Measurements from ENCODE around the gene SLC35E1. TPM values are rescaled to one million over a fixed set of nuclear protein-coding genes. Genes with fewer than 3 reads are reported as not detected.
A peak's percentile ranks its signal among the peaks of the same experiment; 100 is the strongest.

Gene SLC35E1
- total RNA-seq, 1 donor from 2014 or later, result 39.7 TPM

DNA sequence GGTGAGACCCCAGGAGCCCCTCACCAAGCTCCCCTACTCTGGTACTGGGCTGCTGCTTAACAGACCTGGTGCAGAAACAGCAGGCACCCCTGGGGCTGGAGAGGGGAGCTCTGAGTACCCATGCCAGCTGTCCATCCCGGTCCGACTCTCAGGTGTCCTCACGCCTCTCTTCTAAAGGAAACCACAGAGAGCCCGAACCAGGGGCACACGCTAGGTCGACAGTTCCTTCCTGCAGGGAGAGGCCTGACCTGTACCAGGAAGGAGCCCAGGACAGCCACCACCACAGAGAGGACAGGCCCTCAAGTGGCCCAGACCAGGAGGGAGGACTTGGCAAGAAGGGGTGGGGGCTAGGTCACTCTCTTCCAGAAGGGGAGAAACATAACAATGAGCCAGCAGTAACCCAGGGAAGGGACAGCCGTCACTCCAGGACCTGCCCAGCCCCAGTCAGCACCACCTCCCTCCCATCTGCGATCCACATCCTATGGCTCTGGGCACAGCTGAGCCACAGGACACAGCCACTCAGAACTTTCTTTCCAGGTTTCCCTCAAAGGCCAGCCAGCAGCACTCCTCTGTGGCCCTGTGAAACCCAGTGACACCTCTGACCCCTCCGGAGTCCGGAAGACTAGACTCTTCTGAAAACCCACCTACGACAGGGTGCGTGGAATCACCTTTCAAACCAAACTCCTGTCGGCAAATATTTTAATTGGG lies 13.0 kb upstream of the SLC35E1 start:
- H3K27ac Mint-ChIP-seq, result peak overlapping the region; percentile 60
- H3K36me3 Mint-ChIP-seq, result no peaks in the 10 kb centered on the region
- no peaks in the 10 kb centered on the region for H3K9me3 Mint-ChIP-seq
- peaks cover 48% of the 10 kb centered on the region for H3K4me1 Mint-ChIP-seq
- no peak overlapping the region for H3K4me3 Mint-ChIP-seq
- TF ChIP-seq, protein P1, sequence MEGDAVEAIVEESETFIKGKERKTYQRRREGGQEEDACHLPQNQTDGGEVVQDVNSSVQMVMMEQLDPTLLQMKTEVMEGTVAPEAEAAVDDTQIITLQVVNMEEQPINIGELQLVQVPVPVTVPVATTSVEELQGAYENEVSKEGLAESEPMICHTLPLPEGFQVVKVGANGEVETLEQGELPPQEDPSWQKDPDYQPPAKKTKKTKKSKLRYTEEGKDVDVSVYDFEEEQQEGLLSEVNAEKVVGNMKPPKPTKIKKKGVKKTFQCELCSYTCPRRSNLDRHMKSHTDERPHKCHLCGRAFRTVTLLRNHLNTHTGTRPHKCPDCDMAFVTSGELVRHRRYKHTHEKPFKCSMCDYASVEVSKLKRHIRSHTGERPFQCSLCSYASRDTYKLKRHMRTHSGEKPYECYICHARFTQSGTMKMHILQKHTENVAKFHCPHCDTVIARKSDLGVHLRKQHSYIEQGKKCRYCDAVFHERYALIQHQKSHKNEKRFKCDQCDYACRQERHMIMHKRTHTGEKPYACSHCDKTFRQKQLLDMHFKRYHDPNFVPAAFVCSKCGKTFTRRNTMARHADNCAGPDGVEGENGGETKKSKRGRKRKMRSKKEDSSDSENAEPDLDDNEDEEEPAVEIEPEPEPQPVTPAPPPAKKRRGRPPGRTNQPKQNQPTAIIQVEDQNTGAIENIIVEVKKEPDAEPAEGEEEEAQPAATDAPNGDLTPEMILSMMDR (IDR thresholded peaks at IDR 0.05; ENCODE audit: unreplicated experiment), result no peak
- no peaks in the 10 kb centered on the region for H3K27me3 Mint-ChIP-seq (ENCODE audit: low read depth)
- DNase-seq (ENCODE audit: low spot score in 2 of 2, unreplicated experiment in 2 of 2), result no peak

DNA sequence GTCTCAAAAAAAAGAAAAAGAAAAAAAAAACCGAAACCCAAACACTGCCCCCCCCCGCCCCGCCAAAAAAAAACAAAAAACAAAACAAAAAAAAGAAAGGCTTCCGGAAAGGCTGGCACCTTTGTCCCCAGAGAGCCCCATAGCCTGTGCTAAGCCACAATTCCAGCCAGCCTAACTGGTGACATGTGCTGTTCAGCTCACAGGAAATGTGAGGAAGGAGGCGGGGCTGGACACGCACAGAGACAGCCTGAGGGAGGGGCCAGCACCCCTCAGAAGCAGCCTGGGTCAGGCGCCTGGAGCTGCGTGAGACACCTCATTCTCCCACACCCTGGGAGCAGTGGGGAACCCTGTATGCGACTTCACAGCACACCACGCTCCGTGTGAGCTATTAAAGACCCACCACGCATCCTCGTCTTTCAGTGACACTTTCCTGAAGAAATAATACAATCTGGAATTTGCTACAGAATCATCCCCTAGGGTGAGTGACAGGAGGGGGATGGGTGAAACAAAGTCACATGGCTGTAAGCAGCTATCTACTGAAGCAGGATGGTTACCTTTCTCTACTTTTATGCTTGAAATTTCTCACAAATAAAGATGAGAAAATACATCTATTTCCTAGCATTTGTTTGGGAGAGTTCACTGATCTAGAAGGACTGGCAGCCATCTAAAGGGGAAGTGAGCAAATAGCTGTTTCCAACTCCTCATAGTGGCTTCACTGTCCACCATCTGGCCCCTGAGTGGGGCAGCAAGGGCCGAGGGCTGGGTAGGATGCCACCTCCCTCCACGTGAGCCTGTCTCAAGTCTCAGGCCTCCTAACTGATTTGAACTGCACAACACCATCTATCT lies 12.3 kb upstream of the SLC35E1 start:
- DNase-seq (ENCODE audit: low spot score in 2 of 2, unreplicated experiment in 2 of 2), result peak in 1 of 2 experiments; percentile 51
- no peak overlapping the region for H3K4me3 Mint-ChIP-seq
- TF ChIP-seq, protein P1 (IDR thresholded peaks at IDR 0.05; ENCODE audit: unreplicated experiment), result no peak
- peaks cover 47% of the 10 kb centered on the region for H3K4me1 Mint-ChIP-seq
- H3K36me3 Mint-ChIP-seq, result no peaks in the 10 kb centered on the region
- no peaks in the 10 kb centered on the region for H3K27me3 Mint-ChIP-seq (ENCODE audit: low read depth)
- H3K9me3 Mint-ChIP-seq, result no peaks in the 10 kb centered on the region
- H3K27ac Mint-ChIP-seq, result peak overlapping the region; percentile 60

DNA sequence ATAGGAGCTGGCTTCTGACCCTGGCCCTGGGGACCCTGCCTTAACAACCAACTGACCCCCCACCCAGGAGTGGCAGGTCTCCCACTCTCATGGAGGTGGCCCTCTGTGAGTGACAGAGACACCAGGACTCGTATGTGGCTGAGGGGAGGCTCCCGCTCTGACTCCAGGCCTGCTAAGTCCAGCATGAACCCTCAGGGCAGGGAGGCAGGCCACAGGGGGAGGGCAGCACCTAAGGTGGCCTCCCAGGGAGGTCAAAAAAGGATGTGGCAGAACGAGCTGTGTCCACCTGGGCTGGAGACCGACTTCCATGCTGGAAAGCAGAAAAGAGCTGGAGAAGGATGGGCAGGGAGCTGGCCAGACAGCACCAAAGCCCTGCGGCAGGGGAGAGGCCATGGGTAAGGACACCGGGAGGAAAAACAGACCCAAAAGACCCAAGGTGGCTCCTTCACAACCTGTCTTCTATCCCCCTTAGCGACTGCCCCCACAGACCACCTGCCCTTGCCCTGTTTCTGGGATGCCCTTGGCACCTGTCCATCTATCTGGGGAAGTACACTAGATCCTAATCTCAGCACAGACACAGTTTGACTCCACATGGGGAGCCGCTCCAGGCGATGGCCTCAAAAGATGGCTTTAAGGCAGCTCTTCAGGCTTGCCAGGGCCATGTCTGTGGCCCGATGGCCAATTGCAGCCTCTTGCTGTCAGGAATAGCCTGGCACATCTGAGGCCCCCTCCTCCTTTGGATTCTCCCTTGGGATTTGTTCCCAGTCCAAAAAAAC lies 10.5 kb upstream of the SLC35E1 start:
- H3K36me3 Mint-ChIP-seq, result peaks cover 4% of the 10 kb centered on the region
- peaks cover 29% of the 10 kb centered on the region for H3K4me1 Mint-ChIP-seq
- no peak overlapping the region for H3K4me3 Mint-ChIP-seq
- H3K9me3 Mint-ChIP-seq, result no peaks in the 10 kb centered on the region
- TF ChIP-seq, protein P1 (IDR thresholded peaks at IDR 0.05; ENCODE audit: unreplicated experiment), result no peak
- H3K27me3 Mint-ChIP-seq (ENCODE audit: low read depth), result no peaks in the 10 kb centered on the region
- DNase-seq (ENCODE audit: low spot score in 2 of 2, unreplicated experiment in 2 of 2), result no peak
- H3K27ac Mint-ChIP-seq, result no peak overlapping the region

DNA sequence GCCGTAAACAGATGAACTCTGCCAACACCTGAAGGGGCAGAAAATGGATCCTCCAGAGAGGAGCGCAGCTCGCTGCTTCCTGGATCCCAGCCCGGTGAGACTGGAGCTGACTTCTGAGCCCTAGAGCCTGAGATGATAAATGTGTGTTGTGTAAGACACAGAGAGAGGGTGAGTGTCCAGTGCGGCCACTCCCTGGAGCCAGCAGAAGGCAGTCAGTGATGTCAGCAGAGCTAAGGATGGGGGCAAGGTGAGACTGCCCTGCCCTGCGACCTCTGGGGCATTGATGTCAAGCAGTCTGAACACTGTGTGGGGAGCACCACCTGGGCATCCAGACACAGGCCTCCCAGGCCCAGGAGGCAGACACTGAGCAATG lies 9.7 kb upstream of the SLC35E1 start:
- Mint-ChIP-seq H3K9me3 (no peaks in the 10 kb centered on the region), H3K27ac (no peak overlapping the region), H3K27me3 (ENCODE audit: low read depth) (no peaks in the 10 kb centered on the region), H3K4me3 (no peak overlapping the region), H3K4me1 (peaks cover 22% of the 10 kb centered on the region), H3K36me3 (peaks cover 6% of the 10 kb centered on the region)
- TF ChIP-seq, protein P1 (IDR thresholded peaks at IDR 0.05; ENCODE audit: unreplicated experiment), result no peak
- DNase-seq (ENCODE audit: low spot score in 2 of 2, unreplicated experiment in 2 of 2), result no peak

DNA sequence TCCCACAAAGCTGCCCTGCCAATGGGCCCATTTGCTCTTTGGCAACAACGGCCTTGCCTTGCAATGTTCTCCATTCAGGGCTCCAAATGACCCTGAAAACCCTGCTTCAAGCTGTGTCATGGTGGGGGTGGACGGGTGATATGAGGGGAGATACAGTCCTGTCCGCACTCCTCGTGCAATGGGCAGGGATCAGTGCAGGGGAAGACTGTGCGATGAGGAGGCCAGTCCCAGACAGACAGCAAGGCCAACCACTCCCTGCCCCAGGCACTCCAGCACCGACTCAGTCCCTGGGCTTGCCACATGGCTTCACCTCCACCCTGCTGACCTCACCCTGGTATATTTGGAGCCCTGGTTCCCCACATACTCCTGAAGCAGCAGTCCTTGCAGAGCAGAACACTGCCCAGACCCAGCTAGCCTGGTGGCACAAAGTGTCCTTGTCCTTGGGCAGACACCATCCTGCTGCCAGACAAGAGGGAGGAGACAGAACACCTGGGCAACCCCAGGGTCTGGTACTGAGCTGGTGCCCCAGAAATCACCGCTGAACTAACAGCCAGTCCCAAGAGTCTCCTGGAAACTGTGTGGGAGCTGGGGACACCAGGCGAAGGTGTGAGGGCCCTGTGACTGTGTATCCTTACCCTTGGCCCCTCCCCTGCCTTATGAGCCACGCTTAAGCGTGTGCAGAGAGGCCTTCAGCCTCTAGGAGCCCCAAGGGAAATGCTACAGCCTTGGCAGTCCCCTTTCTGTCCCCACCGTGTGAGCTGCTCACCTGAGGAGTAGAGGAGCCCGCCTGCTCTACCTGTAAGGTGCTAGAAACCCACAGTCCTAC lies 9.1 kb upstream of the SLC35E1 start:
- Mint-ChIP-seq H3K27ac (no peak overlapping the region), H3K36me3 (peaks cover 7% of the 10 kb centered on the region), H3K4me1 (peaks cover 18% of the 10 kb centered on the region), H3K9me3 (no peaks in the 10 kb centered on the region), H3K4me3 (no peak overlapping the region), H3K27me3 (ENCODE audit: low read depth) (no peaks in the 10 kb centered on the region)
- no peak for DNase-seq (ENCODE audit: low spot score in 2 of 2, unreplicated experiment in 2 of 2)
- TF ChIP-seq, protein P1 (IDR thresholded peaks at IDR 0.05; ENCODE audit: unreplicated experiment), result no peak

Measured in mesothelial cell of epicardium (in vitro differentiated cells).